ENCODE data around the gene LSM6.
A peak's percentile ranks its signal among the peaks of the same experiment; 100 is the strongest.

Gene LSM6

DNA sequence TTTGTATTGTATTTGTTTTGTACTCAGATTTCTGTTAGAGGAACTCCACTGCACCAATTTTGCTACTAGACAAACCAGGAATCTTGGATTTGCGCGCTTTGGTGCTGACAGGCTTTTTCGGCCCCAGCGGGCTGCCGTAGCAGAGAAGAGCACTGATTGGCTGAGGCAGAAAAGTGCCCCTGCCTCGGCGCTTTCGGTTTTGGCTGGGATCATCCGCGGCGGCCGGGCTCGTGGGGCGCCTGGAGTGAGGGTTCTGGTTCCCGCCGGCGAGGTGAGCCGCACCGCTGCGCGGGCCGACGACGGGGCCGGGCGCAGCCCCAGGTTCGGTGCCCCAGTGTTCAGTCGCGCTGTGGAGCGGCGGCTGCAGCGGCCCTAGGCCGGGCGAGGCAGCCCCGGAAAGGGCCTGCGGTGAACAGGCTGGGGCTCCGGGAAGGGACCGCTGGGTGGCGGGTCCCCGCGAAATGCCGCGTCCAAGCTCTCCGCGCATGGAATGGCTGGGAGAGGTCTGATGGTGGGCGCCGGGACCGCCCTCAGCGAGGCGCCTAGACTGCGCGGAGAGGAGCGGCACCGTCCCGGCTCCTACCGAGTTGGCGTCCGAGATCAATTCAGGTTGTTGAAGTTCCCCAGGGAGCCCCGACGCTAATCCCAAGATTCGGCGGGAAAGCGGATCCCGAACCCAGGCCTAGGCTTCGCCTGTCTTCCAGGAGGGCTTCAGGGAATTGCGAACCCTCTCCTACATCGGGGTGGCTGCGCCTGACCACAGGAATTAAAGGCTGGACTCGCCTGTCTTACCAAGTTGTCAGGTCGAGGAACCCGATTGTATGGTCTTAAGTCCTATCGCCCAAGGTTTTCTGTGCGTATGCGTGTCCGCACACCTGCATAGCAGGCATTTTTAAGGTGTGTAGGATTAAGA lies at the start of gene LSM6:
LSM6 (plus strand) TSS at position 178 of the 913 bp plus-strand sequence. CDS start 7,204 bp downstream, outside the sequence.
- H3K4me3 ChIP-seq (ENCODE audit: low read depth in 1 of 2, low read length in 2 of 2) = peak within 1 kb of the TSS; percentile 91 to 92
- H3K27me3 ChIP-seq (ENCODE audit: control insufficient read depth in 1 of 2, insufficient read depth in 2 of 2, low read length in 2 of 2) = no peaks in the 10 kb centered on the region
- no peaks in the 10 kb centered on the region for H3K9me3 ChIP-seq (ENCODE audit: control insufficient read depth in 1 of 2, low read length in 2 of 2)
- no peaks in the 10 kb centered on the region for H3K36me3 ChIP-seq (ENCODE audit: control insufficient read depth in 1 of 2, insufficient read depth in 2 of 2, low read length in 2 of 2)
- peak within 1 kb of the TSS; percentile 83 to 89 for H3K9ac ChIP-seq (ENCODE audit: low read depth in 1 of 2, low read length in 2 of 2)
- H3K4me1 ChIP-seq (ENCODE audit: control insufficient read depth in 1 of 2, insufficient read depth in 2 of 2, low read length in 2 of 2) = peaks cover 22 to 36% of the 10 kb centered on the region in 2 donors
- H3K27ac ChIP-seq (ENCODE audit: low read depth, low read length) = peak within 1 kb of the TSS; percentile 87

GRCh38 chr4:146132445-146132844 lies 43.1 kb upstream of the LSM6 start:
- H3K9ac ChIP-seq (ENCODE audit: low read depth in 1 of 2, low read length in 2 of 2) = no peak overlapping the region
- no peaks in the 10 kb centered on the region for H3K27me3 ChIP-seq (ENCODE audit: control insufficient read depth in 1 of 2, insufficient read depth in 2 of 2, low read length in 2 of 2)

DNA sequence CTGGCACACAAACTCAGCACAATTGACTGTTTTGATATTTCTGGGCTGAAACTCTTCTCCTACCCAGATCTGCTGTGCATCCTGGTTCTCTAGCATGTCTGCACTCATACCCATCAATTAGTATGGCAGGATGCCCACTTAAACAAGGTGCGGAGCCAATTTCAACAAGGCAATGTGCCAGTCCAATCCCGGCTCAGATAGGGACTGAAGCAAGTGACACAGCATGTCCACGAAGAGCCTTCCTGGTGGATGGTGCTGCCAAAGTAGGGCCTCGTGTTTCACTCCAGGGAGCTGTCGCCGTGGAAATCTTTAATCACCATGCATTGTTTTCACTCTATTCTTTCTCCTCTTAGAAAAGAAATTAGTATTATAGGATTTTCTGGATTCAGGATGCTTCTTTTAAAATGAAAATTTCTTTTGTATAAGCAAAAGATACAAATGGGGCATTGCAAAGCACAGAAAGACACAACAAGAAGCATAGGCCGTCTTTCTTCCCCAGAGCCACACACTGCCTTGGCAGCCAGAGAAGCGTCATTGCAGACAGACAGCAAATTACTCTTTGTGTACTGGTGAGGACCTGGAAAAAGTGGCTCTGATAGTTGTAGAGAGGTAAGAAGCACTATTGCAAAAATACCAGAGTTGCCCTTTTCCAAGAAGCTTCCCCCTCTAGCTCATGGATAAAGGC lies 40.6 kb upstream of the LSM6 start:
- Histone ChIP-seq H3K27me3 (ENCODE audit: control insufficient read depth in 1 of 2, insufficient read depth in 2 of 2, low read length in 2 of 2) (peaks cover 0 to 3% of the 10 kb centered on the region in 2 donors), H3K36me3 (ENCODE audit: control insufficient read depth in 1 of 2, insufficient read depth in 2 of 2, low read length in 2 of 2) (no peaks in the 10 kb centered on the region), H3K27ac (ENCODE audit: low read depth, low read length) (no peak overlapping the region), H3K4me1 (ENCODE audit: control insufficient read depth in 1 of 2, insufficient read depth in 2 of 2, low read length in 2 of 2) (no peaks in the 10 kb centered on the region), H3K4me3 (ENCODE audit: low read depth in 1 of 2, low read length in 2 of 2) (no peak overlapping the region), H3K9me3 (ENCODE audit: control insufficient read depth in 1 of 2, low read length in 2 of 2) (no peaks in the 10 kb centered on the region), H3K9ac (ENCODE audit: low read depth in 1 of 2, low read length in 2 of 2) (no peak overlapping the region)

More at GRCh38 chr4:146132445-146132844, 43.1 kb upstream of the LSM6 start:
- H3K4me3 ChIP-seq (ENCODE audit: low read depth in 1 of 2, low read length in 2 of 2) = no peak overlapping the region
- H3K4me1 ChIP-seq (ENCODE audit: control insufficient read depth in 1 of 2, insufficient read depth in 2 of 2, low read length in 2 of 2) = no peaks in the 10 kb centered on the region
- no peaks in the 10 kb centered on the region for H3K36me3 ChIP-seq (ENCODE audit: control insufficient read depth in 1 of 2, insufficient read depth in 2 of 2, low read length in 2 of 2)
- no peak overlapping the region for H3K27ac ChIP-seq (ENCODE audit: low read depth, low read length)
- no peaks in the 10 kb centered on the region for H3K9me3 ChIP-seq (ENCODE audit: control insufficient read depth in 1 of 2, low read length in 2 of 2)

DNA sequence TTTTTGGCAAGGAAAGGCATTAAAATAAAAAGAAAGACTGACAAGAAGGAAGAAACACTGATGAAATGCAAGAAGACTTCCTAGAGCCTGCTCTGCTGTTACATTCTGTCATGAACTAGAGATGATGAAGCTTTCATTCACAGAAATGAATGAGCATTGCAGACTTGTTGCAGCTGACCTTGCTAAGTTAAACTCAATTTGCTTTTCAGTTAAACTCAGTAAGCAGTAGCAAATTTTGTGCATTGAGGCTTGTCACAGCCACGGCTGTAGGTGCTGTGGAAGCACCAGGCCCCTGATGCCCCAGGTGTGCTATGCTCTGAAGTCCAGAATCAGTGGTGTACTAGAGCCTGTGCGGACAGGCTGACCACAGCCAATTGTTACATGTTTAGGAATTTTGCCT lies 39.6 kb upstream of the LSM6 start:
- H3K4me1 ChIP-seq (ENCODE audit: control insufficient read depth in 1 of 2, insufficient read depth in 2 of 2, low read length in 2 of 2) = no peaks in the 10 kb centered on the region
- no peak overlapping the region for H3K9ac ChIP-seq (ENCODE audit: low read depth in 1 of 2, low read length in 2 of 2)
- no peaks in the 10 kb centered on the region for H3K36me3 ChIP-seq (ENCODE audit: control insufficient read depth in 1 of 2, insufficient read depth in 2 of 2, low read length in 2 of 2)
- peaks cover 0 to 3% of the 10 kb centered on the region in 2 donors for H3K27me3 ChIP-seq (ENCODE audit: control insufficient read depth in 1 of 2, insufficient read depth in 2 of 2, low read length in 2 of 2)
- H3K27ac ChIP-seq (ENCODE audit: low read depth, low read length) = no peak overlapping the region
- H3K9me3 ChIP-seq (ENCODE audit: control insufficient read depth in 1 of 2, low read length in 2 of 2) = no peaks in the 10 kb centered on the region
- H3K4me3 ChIP-seq (ENCODE audit: low read depth in 1 of 2, low read length in 2 of 2) = no peak overlapping the region

- Histone ChIP-seq H3K9ac (ENCODE audit: low read depth in 1 of 2, low read length in 2 of 2) (no peak overlapping the region), H3K4me3 (ENCODE audit: low read depth in 1 of 2, low read length in 2 of 2) (no peak overlapping the region), H3K36me3 (ENCODE audit: control insufficient read depth in 1 of 2, insufficient read depth in 2 of 2, low read length in 2 of 2) (no peaks in the 10 kb centered on the region), H3K9me3 (ENCODE audit: control insufficient read depth in 1 of 2, low read length in 2 of 2) (no peaks in the 10 kb centered on the region), H3K27me3 (ENCODE audit: control insufficient read depth in 1 of 2, insufficient read depth in 2 of 2, low read length in 2 of 2) (peaks cover 0 to 3% of the 10 kb centered on the region in 2 donors), H3K27ac (ENCODE audit: low read depth, low read length) (no peak overlapping the region), H3K4me1 (ENCODE audit: control insufficient read depth in 1 of 2, insufficient read depth in 2 of 2, low read length in 2 of 2) (no peaks in the 10 kb centered on the region)
Observed at GRCh38 chr4:146142768-146143167, 32.8 kb upstream of the LSM6 start.

DNA sequence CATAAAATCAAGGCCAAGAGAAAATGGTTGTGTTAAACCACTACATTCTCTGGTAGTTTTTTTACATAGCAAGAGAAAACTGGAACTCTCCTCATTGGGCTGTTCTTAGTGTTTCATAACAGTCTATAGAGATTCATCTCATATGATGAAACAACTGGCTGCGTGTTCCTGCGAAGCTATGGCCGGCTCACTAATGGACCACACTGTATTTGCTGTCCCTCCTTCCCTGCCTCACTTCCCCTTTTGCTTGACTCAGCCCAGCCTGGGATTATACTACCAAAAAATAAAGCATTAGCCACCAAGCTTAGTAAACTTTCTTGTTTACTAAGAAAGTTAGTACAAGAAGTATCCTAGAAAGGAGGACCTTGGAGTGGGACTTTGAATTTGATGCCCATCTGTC lies 31.6 kb upstream of the LSM6 start:
- no peak overlapping the region for H3K9ac ChIP-seq (ENCODE audit: low read depth in 1 of 2, low read length in 2 of 2)
- H3K27ac ChIP-seq (ENCODE audit: low read depth, low read length) = no peak overlapping the region
- H3K4me1 ChIP-seq (ENCODE audit: control insufficient read depth in 1 of 2, insufficient read depth in 2 of 2, low read length in 2 of 2) = no peaks in the 10 kb centered on the region
- H3K27me3 ChIP-seq (ENCODE audit: control insufficient read depth in 1 of 2, insufficient read depth in 2 of 2, low read length in 2 of 2) = no peaks in the 10 kb centered on the region
- H3K9me3 ChIP-seq (ENCODE audit: control insufficient read depth in 1 of 2, low read length in 2 of 2) = no peaks in the 10 kb centered on the region
- H3K36me3 ChIP-seq (ENCODE audit: control insufficient read depth in 1 of 2, insufficient read depth in 2 of 2, low read length in 2 of 2) = no peaks in the 10 kb centered on the region
- H3K4me3 ChIP-seq (ENCODE audit: low read depth in 1 of 2, low read length in 2 of 2) = no peak overlapping the region

- no peaks in the 10 kb centered on the region for H3K27me3 ChIP-seq (ENCODE audit: control insufficient read depth in 1 of 2, insufficient read depth in 2 of 2, low read length in 2 of 2)
- no peaks in the 10 kb centered on the region for H3K36me3 ChIP-seq (ENCODE audit: control insufficient read depth in 1 of 2, insufficient read depth in 2 of 2, low read length in 2 of 2)
- no peaks in the 10 kb centered on the region for H3K9me3 ChIP-seq (ENCODE audit: control insufficient read depth in 1 of 2, low read length in 2 of 2)
- H3K4me1 ChIP-seq (ENCODE audit: control insufficient read depth in 1 of 2, insufficient read depth in 2 of 2, low read length in 2 of 2) = no peaks in the 10 kb centered on the region
- no peak overlapping the region for H3K9ac ChIP-seq (ENCODE audit: low read depth in 1 of 2, low read length in 2 of 2)
- H3K4me3 ChIP-seq (ENCODE audit: low read depth in 1 of 2, low read length in 2 of 2) = no peak overlapping the region
- no peak overlapping the region for H3K27ac ChIP-seq (ENCODE audit: low read depth, low read length)
Observed at GRCh38 chr4:146146918-146147317, 28.6 kb upstream of the LSM6 start.

- no peaks in the 10 kb centered on the region for H3K27me3 ChIP-seq (ENCODE audit: control insufficient read depth in 1 of 2, insufficient read depth in 2 of 2, low read length in 2 of 2)
- no peaks in the 10 kb centered on the region for H3K4me1 ChIP-seq (ENCODE audit: control insufficient read depth in 1 of 2, insufficient read depth in 2 of 2, low read length in 2 of 2)
- H3K4me3 ChIP-seq (ENCODE audit: low read depth in 1 of 2, low read length in 2 of 2) = no peak overlapping the region
- no peak overlapping the region for H3K27ac ChIP-seq (ENCODE audit: low read depth, low read length)
- no peaks in the 10 kb centered on the region for H3K9me3 ChIP-seq (ENCODE audit: control insufficient read depth in 1 of 2, low read length in 2 of 2)
- no peak overlapping the region for H3K9ac ChIP-seq (ENCODE audit: low read depth in 1 of 2, low read length in 2 of 2)
- H3K36me3 ChIP-seq (ENCODE audit: control insufficient read depth in 1 of 2, insufficient read depth in 2 of 2, low read length in 2 of 2) = no peaks in the 10 kb centered on the region
Observed at GRCh38 chr4:146148021-146148420, 27.5 kb upstream of the LSM6 start.

GRCh38 chr4:146154057-146154456 lies 21.5 kb upstream of the LSM6 start:
- Histone ChIP-seq H3K9me3 (ENCODE audit: control insufficient read depth in 1 of 2, low read length in 2 of 2) (no peaks in the 10 kb centered on the region), H3K9ac (ENCODE audit: low read depth in 1 of 2, low read length in 2 of 2) (no peak overlapping the region), H3K27me3 (ENCODE audit: control insufficient read depth in 1 of 2, insufficient read depth in 2 of 2, low read length in 2 of 2) (no peaks in the 10 kb centered on the region), H3K4me1 (ENCODE audit: control insufficient read depth in 1 of 2, insufficient read depth in 2 of 2, low read length in 2 of 2) (no peaks in the 10 kb centered on the region), H3K27ac (ENCODE audit: low read depth, low read length) (no peak overlapping the region), H3K36me3 (ENCODE audit: control insufficient read depth in 1 of 2, insufficient read depth in 2 of 2, low read length in 2 of 2) (no peaks in the 10 kb centered on the region), H3K4me3 (ENCODE audit: low read depth in 1 of 2, low read length in 2 of 2) (no peak overlapping the region)

GRCh38 chr4:146155152-146155724 lies 20.3 kb upstream of the LSM6 start:
- H3K27ac ChIP-seq (ENCODE audit: low read depth, low read length) = no peak overlapping the region
- no peaks in the 10 kb centered on the region for H3K36me3 ChIP-seq (ENCODE audit: control insufficient read depth in 1 of 2, insufficient read depth in 2 of 2, low read length in 2 of 2)
- no peaks in the 10 kb centered on the region for H3K4me1 ChIP-seq (ENCODE audit: control insufficient read depth in 1 of 2, insufficient read depth in 2 of 2, low read length in 2 of 2)
- no peaks in the 10 kb centered on the region for H3K9me3 ChIP-seq (ENCODE audit: control insufficient read depth in 1 of 2, low read length in 2 of 2)
- no peak overlapping the region for H3K9ac ChIP-seq (ENCODE audit: low read depth in 1 of 2, low read length in 2 of 2)
- no peaks in the 10 kb centered on the region for H3K27me3 ChIP-seq (ENCODE audit: control insufficient read depth in 1 of 2, insufficient read depth in 2 of 2, low read length in 2 of 2)
- H3K4me3 ChIP-seq (ENCODE audit: low read depth in 1 of 2, low read length in 2 of 2) = no peak overlapping the region

Measured in duodenal mucosa (tissue), 2 donors.